ENCODE data around the gene MAEA.

GRCh38 chr4:1323280-1323634 is 33.6 kb downstream of the MAEA start:
- TF ChIP-seq CTCF (IDR thresholded peaks at IDR 0.05; ENCODE audit: low read length), result no peak
- TF ChIP-seq EZH2 (IDR thresholded peaks at IDR 0.05; ENCODE audit: borderline replicate concordance, low read length), result no peak

Data from OCI-LY1 (cell line).